GM11168 (cell line): ENCODE results near the gene CDC42EP1.
"Not testable (repeated sequence)": the region's sequence is repeated elsewhere in the genome, so short reads cannot be mapped to it uniquely, and the experiment has no call there.

Source experiments
- in situ Hi-C: fragments of 300-500 bp; cut with MboI; formaldehyde crosslinking; loops from one replicate; pipeline ENCODE4 v1.12.0; 2022; ENCODE audit warnings: low sequenced_read_pairs; ENCODE audit not compliant: unreplicated experiment

Gene CDC42EP1

GRCh38 chr22:37607935-37608476 lies 47.7 kb downstream of the CDC42EP1 start:
- in situ Hi-C loops = no loop called here

- in situ Hi-C loops = no loop called here
Measured at GRCh38 chr22:37608477-37609239, 48.4 kb downstream of the CDC42EP1 start, which contains the start of gene GGA1. GGA1 (plus strand) TSS chr22:37608834; CDS start chr22:37608861, 27 bp downstream.

GRCh38 chr22:37609240-37610152 lies 49.2 kb downstream of the CDC42EP1 start:
- in situ Hi-C loops = no loop called here

GRCh38 chr22:37610153-37610475 lies 49.8 kb downstream of the CDC42EP1 start:
- in situ Hi-C loops = not testable (repeated sequence)

GRCh38 chr22:37610480-37611129 lies 50.3 kb downstream of the CDC42EP1 start:
- in situ Hi-C loops = no loop called here

GRCh38 chr22:37611207-37611606 lies 50.9 kb downstream of the CDC42EP1 start:
- in situ Hi-C loops = no loop called here

GRCh38 chr22:37616201-37617083 lies 56.2 kb downstream of the CDC42EP1 start:
- in situ Hi-C loops = no loop called here

- in situ Hi-C loops = no loop called here
Measured at GRCh38 chr22:37617431-37617830, 57.2 kb downstream of the CDC42EP1 start.

GRCh38 chr22:37618072-37618656 lies 57.9 kb downstream of the CDC42EP1 start:
- in situ Hi-C loops = no loop called here

- in situ Hi-C loops = no loop called here
Measured at GRCh38 chr22:37618674-37619073, 58.4 kb downstream of the CDC42EP1 start.
